CD4-positive, alpha-beta T cell treated with Interleukin-12 subunit alpha and Interleukin-12 subunit beta, for 1 hour (primary cell): ENCODE data around the gene AP3S1.

Experiments used
- DNase-seq: peaks from one replicate; pipeline ENCODE4 v3.0.0-alpha.2; 2020

Gene AP3S1

DNA sequence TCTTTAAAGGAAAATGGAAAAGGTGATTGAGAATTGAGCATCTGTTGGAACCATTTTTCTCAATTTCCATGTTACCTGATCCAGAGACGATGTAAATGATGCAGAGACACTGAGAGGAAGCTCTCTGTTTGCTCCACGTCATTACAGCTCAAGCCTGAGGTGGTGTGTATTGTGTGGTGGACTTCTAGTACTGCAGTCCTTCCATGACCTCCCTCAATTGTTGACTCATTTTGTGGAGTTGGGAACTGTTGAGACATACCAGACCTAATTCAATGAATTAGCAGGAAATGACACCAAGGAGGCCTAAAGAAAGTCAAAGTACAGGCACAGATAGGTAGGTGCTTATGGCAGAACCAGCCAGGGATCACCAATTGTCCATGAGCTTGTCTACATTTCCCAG lies 104.9 kb downstream of the AP3S1 start:
- DNase-seq = no peak

DNA sequence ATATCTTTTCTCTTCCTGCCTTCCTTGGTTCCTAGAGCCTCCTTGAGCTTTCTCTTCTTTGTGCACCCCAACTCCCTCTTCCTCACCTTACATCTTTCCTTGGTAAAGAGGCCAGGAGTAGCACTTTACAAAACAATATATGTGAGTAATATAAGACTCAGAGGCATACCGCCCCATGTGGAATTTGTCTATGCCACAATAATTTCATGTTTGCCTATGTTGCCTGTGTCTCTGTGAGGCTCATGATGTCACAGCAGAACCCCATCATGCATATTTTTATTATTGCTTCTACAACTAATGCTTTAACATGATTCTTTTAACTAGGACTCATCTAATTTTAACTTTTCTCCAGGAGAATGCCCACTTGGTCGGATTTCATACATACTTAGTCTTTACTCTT lies 105.5 kb downstream of the AP3S1 start:
- DNase-seq = no peak

DNA sequence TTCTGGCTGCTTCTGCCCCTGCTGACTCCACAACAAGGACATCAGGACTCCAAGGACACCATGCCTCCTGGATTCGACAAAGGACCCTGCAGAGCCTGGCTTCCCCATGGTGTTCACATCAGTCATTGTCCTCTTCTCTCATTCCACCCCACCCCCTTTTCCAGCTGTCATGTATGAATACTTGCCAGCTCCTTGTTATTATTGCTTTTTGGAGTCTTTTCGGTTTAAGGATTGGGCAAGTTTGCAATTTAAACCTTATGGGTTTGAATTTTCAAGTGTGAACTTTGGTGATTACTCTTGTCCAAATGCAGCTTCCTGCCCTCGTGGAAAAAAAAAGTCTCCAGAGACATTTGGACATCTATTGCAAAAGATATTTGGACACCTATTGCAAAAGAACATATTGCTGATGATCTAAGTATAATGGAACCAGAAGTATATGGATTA lies 106.4 kb downstream of the AP3S1 start:
- no peak for DNase-seq

DNA sequence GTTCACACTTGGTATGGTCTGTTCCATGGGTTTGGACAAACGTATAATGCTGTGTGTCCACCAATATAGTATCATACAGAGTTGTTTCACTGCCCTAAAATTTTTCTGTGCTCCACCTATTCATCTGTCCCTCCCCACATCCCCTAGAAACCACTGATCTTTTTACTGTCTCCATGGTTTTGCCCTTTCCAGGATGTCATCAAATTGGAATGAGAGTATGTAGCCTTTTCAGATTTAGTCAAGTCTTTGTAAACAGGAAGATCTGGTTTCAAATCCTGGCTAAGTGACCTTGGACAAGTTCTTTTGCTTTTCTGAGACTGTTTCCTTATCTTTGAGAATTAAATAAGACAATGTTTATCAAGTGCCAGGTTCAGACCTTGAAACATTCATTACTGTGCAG lies 107.4 kb downstream of the AP3S1 start:
- no peak for DNase-seq

DNA sequence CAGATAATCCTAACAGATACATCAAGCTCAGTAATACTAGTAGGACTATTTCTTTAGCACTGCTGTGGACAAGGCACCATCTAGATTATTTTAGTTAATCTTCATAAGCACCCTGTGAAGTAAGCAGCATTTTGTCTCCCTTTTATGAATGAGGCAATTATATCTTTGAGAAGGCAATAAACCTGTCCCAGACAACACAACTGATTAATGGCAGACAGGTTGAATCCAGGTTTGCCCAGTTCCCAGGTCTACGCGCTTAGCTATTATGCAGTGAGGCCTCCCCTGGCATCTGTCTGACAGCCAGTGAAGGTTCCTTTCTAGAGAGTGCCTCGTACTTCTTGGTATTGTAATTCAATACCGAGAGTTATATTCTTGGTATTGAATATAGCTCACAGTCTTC lies 110.9 kb downstream of the AP3S1 start:
- DNase-seq = no peak

DNA sequence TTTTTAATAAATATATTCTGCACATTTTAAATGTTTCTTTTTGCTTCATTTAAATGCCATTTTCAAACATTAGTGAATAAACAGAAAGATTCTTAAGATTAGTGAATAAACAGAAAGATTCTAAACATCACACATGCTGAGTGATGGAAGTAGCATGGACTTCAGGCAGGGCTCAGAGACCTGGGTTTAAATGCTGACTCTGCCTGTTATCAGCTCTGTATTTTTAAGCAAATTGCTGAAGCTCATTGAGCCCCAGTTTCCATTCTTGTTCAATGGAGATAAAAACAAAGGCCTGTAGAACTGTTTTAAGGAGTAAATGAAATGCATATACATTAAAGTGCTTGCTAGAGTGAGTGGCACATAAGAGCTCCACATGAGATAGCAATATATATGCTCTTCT lies 112.4 kb downstream of the AP3S1 start:
- DNase-seq = no peak

DNA sequence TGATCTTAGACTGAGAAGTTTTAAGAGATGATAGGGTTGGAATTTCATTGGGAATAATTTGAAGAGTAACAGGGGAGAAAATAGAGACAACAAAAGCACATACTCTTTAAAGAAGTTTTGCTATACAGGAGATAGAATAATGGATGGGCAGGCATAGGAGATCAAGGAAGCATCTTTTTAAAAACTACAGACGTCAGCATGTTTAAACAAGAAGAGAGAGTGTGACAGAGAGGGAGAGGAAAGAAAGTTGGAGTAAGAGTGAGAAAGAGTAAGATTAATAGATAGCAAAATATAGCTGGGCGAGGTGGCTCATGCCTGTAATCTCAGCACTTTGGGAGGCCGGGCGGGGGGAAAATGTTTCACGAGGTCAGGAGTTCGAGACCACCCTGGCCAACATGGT lies 115.2 kb downstream of the AP3S1 start:
- no peak for DNase-seq

DNA sequence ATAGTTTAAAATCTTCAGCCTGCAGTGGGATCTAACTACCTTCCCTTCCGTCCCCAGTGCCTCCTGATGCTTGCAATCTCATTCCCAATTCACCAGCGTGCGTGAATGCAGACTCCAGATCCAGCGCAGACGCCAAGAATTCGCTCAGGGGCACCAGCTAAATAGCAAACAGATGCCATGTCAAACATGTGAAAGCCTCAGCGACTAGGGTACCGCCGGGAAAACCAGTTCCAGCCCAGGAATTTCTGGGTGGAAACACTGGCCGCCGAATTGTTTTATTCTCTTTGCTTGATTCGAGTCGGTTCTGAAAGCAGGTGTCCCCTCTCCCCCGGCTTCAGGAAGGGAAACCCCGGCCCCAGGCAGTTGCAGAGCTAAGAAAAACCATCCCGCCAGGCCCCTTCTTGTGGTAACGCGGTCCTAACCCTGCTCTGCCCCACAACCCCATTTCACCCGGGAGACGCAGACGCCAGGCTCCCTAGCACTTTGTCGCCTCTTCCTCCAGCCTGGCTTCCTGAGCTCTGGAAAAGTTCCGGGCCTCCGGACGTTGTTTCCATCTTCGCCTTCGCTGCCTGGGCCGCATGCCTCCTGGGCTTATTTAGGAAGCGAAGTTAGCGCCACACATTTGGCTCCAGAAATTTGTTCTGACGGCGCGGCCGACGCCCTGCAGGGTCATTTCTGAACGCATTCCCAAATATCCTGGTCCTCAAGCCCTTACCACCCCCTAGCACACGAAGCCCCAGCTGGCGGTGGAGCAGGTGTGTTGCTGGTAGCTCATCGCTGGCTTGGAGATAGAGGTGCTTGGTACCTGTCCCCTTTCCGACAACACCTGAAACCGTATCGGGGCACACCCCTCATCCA lies 119.9 kb downstream of the AP3S1 start:
- DNase-seq = no peak

DNA sequence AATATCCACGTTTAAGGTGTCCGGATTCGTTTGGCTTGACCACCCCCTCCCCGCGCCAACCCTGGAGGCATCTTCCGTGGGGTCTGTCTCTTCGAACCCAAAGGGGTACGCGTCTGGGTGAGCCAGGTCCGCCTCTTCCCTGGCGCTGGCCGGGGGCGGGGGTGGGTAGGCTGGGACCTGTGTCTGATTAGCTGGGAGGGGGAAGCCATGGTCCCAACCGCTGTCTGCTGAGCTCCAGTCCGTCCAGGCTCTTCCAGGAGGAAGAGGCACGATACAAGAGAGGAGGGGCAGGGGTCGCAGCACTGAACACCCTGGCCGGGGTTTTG lies 120.5 kb downstream of the AP3S1 start, which contains the start of gene LVRN:
LVRN (plus strand) TSS at position 237 of the 326 bp plus-strand sequence. CDS start 143 bp downstream, outside the sequence.
- no peak for DNase-seq

DNA sequence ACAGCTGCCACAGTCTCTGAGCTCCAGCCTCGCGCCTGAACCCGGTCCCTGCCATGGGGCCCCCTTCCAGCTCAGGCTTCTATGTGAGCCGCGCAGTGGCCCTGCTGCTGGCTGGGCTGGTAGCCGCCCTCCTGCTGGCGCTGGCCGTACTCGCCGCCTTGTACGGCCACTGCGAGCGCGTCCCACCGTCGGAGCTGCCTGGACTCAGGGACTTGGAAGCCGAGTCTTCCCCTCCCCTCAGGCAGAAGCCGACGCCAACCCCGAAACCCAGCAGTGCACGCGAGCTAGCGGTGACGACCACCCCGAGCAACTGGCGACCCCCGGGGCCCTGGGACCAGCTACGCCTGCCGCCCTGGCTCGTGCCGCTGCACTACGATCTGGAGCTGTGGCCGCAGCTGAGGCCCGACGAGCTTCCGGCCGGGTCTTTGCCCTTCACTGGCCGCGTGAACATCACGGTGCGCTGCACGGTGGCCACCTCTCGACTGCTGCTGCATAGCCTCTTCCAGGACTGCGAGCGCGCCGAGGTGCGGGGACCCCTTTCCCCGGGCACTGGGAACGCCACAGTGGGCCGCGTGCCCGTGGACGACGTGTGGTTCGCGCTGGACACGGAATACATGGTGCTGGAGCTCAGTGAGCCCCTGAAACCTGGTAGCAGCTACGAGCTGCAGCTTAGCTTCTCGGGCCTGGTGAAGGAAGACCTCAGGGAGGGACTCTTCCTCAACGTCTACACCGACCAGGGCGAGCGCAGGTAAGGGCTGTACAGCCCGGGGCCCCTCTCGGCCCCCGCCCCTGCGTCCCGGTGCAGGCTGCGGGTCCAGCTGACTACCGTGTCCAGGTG lies 121.0 kb downstream of the AP3S1 start:
- DNase-seq = no peak

DNA sequence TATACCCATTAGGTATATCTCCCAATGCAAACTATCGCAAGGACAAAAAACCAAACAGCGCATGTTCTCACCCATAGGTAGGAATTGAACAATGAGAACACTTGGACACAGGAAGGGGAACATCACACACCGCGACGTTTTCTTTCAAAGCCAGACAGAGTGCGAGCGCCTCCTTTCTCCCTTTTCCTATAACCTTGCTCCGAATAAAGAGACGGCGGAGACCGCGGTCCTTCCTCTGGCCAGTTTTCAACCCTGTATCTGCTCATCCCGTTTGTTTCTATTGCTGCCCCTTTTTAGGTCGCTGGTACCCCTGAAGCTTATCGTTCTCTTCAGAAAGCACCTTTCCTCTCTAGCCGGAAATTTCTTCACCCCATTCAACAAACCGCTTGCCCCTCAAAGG lies 121.8 kb downstream of the AP3S1 start:
- DNase-seq = no peak
